Prostate gland (tissue), 2 donors: ENCODE data around the gene AAR2.

ENCODE experiments used
- POLR2A ChIP-seq: fragments of 450-650 bp; IDR thresholded peaks from one replicate; pipeline ENCODE4 v1.6.1; 2016; ENCODE audit warnings: antibody characterized with exemption, mild to moderate bottlenecking
- POLR2AphosphoS5 ChIP-seq: sonication (generic); formaldehyde crosslinking; IDR thresholded peaks from one replicate; pipeline ENCODE4 v1.6.1; 2017; ENCODE audit warnings: antibody characterized with exemption
- TF ChIP-seq, protein P1 (sequence below), 4 experiments: fragments of 200-600 bp in 2 of 4; fragments of 450-650 bp in 2 of 4; sonication (generic) in 2 of 4; IDR thresholded peaks; 1 replicate in 3 of 4; 2 replicates in 1 of 4; pipeline ENCODE4 v1.5.1; 2016 to 2019; ENCODE audit warnings: antibody characterized with exemption in 4 of 4, mild to moderate bottlenecking in 2 of 4, moderate library complexity in 2 of 4

DNA sequence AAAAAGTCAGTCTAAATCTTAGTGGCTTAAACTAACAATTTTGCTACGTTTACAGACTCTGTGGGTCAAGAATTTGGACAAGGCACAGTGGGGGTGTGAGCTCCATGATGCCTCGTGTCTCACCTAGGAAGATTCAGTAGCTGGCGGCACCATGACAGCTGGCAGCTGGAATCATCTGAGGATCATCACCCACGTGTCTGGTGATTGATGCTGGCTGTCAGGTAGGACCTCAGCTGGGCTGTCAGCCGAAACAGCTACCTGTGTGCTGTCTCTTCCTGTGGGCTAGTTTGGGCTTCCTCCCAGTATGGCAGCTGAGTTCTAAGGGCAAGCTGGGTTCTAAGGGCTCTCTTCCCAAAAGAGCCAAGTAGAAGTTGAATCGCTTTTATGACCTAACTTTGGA is 43.5 kb downstream of the AAR2 start:
- TF ChIP-seq, protein P1, sequence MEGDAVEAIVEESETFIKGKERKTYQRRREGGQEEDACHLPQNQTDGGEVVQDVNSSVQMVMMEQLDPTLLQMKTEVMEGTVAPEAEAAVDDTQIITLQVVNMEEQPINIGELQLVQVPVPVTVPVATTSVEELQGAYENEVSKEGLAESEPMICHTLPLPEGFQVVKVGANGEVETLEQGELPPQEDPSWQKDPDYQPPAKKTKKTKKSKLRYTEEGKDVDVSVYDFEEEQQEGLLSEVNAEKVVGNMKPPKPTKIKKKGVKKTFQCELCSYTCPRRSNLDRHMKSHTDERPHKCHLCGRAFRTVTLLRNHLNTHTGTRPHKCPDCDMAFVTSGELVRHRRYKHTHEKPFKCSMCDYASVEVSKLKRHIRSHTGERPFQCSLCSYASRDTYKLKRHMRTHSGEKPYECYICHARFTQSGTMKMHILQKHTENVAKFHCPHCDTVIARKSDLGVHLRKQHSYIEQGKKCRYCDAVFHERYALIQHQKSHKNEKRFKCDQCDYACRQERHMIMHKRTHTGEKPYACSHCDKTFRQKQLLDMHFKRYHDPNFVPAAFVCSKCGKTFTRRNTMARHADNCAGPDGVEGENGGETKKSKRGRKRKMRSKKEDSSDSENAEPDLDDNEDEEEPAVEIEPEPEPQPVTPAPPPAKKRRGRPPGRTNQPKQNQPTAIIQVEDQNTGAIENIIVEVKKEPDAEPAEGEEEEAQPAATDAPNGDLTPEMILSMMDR (IDR thresholded peaks at IDR 0.05): no peak
- TF ChIP-seq POLR2A (no peak), POLR2AphosphoS5 (no peak)
